Measurements from ENCODE around the gene SLFNL1.
A peak's percentile ranks its signal among the peaks of the same experiment; 100 is the strongest.

Gene SLFNL1

GRCh38 chr1:40984531-40984930 is 37.0 kb downstream of the SLFNL1 start:
- TF ChIP-seq, protein P1, sequence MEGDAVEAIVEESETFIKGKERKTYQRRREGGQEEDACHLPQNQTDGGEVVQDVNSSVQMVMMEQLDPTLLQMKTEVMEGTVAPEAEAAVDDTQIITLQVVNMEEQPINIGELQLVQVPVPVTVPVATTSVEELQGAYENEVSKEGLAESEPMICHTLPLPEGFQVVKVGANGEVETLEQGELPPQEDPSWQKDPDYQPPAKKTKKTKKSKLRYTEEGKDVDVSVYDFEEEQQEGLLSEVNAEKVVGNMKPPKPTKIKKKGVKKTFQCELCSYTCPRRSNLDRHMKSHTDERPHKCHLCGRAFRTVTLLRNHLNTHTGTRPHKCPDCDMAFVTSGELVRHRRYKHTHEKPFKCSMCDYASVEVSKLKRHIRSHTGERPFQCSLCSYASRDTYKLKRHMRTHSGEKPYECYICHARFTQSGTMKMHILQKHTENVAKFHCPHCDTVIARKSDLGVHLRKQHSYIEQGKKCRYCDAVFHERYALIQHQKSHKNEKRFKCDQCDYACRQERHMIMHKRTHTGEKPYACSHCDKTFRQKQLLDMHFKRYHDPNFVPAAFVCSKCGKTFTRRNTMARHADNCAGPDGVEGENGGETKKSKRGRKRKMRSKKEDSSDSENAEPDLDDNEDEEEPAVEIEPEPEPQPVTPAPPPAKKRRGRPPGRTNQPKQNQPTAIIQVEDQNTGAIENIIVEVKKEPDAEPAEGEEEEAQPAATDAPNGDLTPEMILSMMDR (IDR thresholded peaks at IDR 0.05; ENCODE audit: borderline replicate concordance, insufficient read depth, low read depth, low read length) = no peak
- no peak overlapping the region for H3K4me3 ChIP-seq (ENCODE audit: low read depth, low read length)

GRCh38 chr1:40984066-40984465 is 37.5 kb downstream of the SLFNL1 start:
- TF ChIP-seq, protein P1 (IDR thresholded peaks at IDR 0.05; ENCODE audit: borderline replicate concordance, insufficient read depth, low read depth, low read length) = no peak
- no peak overlapping the region for H3K4me3 ChIP-seq (ENCODE audit: low read depth, low read length)

GRCh38 chr1:40983286-40983685 is 38.2 kb downstream of the SLFNL1 start:
- H3K4me3 ChIP-seq (ENCODE audit: low read depth, low read length) = no peak overlapping the region
- TF ChIP-seq, protein P1 (IDR thresholded peaks at IDR 0.05; ENCODE audit: borderline replicate concordance, insufficient read depth, low read depth, low read length) = no peak

DNA sequence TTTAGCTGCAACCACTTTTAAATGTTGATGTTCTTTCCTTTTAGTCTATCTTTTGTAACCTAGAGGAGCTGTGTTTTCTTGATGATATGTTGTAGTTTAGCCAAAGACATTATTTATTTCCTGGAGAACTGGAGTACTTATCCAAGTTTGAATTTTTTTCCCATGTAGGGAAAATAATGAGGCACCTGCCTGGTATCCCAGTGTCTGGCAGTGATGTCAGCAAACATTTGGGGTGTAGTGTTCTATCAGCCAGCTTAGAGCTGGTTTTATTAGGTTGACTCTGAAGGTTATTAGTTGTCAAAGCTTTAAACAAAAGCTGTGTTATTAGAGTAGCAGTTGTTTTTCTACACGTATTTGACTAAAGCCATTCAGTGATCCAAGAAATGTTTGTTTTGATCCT is 38.8 kb downstream of the SLFNL1 start:
- TF ChIP-seq, protein P1 (IDR thresholded peaks at IDR 0.05; ENCODE audit: borderline replicate concordance, insufficient read depth, low read depth, low read length) = no peak
- no peak overlapping the region for H3K4me3 ChIP-seq (ENCODE audit: low read depth, low read length)

GRCh38 chr1:40981691-40982448 is 39.7 kb downstream of the SLFNL1 start:
- no peak overlapping the region for H3K4me3 ChIP-seq (ENCODE audit: low read depth, low read length)
- TF ChIP-seq, protein P1 (IDR thresholded peaks at IDR 0.05; ENCODE audit: borderline replicate concordance, insufficient read depth, low read depth, low read length) = no peak

- peak overlapping the region; percentile 87 for H3K4me3 ChIP-seq (ENCODE audit: low read depth, low read length)
- TF ChIP-seq, protein P1 (IDR thresholded peaks at IDR 0.05; ENCODE audit: borderline replicate concordance, insufficient read depth, low read depth, low read length) = no peak
These were observed 40.9 kb downstream of the SLFNL1 start for GRCh38 chr1:40980453-40981121.

- TF ChIP-seq, protein P1 (IDR thresholded peaks at IDR 0.05; ENCODE audit: borderline replicate concordance, insufficient read depth, low read depth, low read length) = no peak
- H3K4me3 ChIP-seq (ENCODE audit: low read depth, low read length) = peak overlapping the region; percentile 87
These were observed 41.5 kb downstream of the SLFNL1 start for GRCh38 chr1:40980068-40980452.
